GM12878 (cell line): ENCODE results near the gene PDGFA. TPM values are rescaled to one million over a fixed set of nuclear protein-coding genes. Genes with fewer than 3 reads are reported as not detected.

Source experiments
- ATAC-seq: fragments of 200-7000 bp; cut with Tn5 transposase; 3 replicates; pipeline ENCODE4 v1.9.1; 2020; ENCODE audit warnings: mild to moderate bottlenecking, moderate library complexity
- BruUV-seq: library from RNA; stranded (reverse); fragments of 400-500 nt; replicated peaks from 2 replicates; lab custom pipeline; 2021; lab: Mats Ljungman, UMichigan
- CTCF ChIA-PET: fragments of 300-600 bp; sonication (Branson Sonifier 250); formaldehyde crosslinking; extraction: SDS; loops from one replicate; lab custom pipeline; 2021; ENCODE audit warnings: inconsistent platforms; lab: Yijun Ruan, JAX
- POLR2A ChIA-PET: fragments of 350-600 bp; formaldehyde crosslinking; extraction: SDS; loops from one replicate; lab custom pipeline; 2021; ENCODE audit warnings: inconsistent platforms; lab: Charles Lee
- RAD21 ChIA-PET: fragments of 300-600 bp; sonication (Branson Sonifier 250); formaldehyde crosslinking; loops from one replicate; lab custom pipeline; 2023; ENCODE audit warnings: antibody characterized with exemption; ENCODE audit not compliant: unreplicated experiment; lab: Charles Lee
- SMC1A ChIA-PET: fragments of 300-600 bp; sonication (Branson Sonifier 250); formaldehyde crosslinking; loops from one replicate; lab custom pipeline; 2023; ENCODE audit not compliant: unreplicated experiment, uncharacterized antibody; lab: Charles Lee
- DNase-seq: peaks from one replicate; pipeline ENCODE4 v3.0.0-alpha.2; 2011; ENCODE audit warnings: low read depth, low spot score
- FAIRE-seq: peaks from 3 replicates; lab custom pipeline; 2011; peaks lifted over from hg19 to GRCh38; lab: Jason Lieb, UNC
- H2AFZ ChIP-seq: 2 replicates; pipeline ENCODE4 v1.6.0; 2011; ENCODE audit warnings: low read depth, low read length, control low read depth; ENCODE audit not compliant: control insufficient read depth
- H3K27ac ChIP-seq: 2 replicates; pipeline ENCODE4 v1.5.1; 2011; ENCODE audit warnings: control low read depth; ENCODE audit not compliant: control insufficient read depth, insufficient read depth
- H3K27me3 ChIP-seq, 2 experiments: replicated peaks in 1 of 2; 2 replicates each; pipeline versions ENCODE4 v1.6.0 to v1.6.1; 2011; ENCODE audit warnings: low read length in 1 of 2; ENCODE audit not compliant: control insufficient read depth in 2 of 2, insufficient read depth in 2 of 2
- H3K36me3 ChIP-seq, 2 experiments: 2 replicates each; pipeline ENCODE4 v1.5.1; 2011; ENCODE audit warnings: low read length in 1 of 2; ENCODE audit not compliant: control insufficient read depth in 2 of 2, insufficient read depth in 2 of 2
- H3K4me1 ChIP-seq: 2 replicates; pipeline ENCODE4 v1.6.1; 2011; ENCODE audit warnings: mild to moderate bottlenecking, low read length, moderate library complexity, mixed read lengths; ENCODE audit not compliant: control insufficient read depth, insufficient read depth
- H3K4me2 ChIP-seq: 2 replicates; pipeline ENCODE4 v1.6.0; 2011; ENCODE audit warnings: control low read depth; ENCODE audit not compliant: control insufficient read depth, insufficient read depth
- H3K4me3 ChIP-seq: fragments of 200-600 bp; sonication (generic); 2 replicates; pipeline ENCODE4 v1.5.1; 2016
- H3K79me2 ChIP-seq: 2 replicates; pipeline ENCODE4 v1.6.0; 2011; ENCODE audit warnings: low read length; ENCODE audit not compliant: control insufficient read depth, insufficient read depth
- H3K9ac ChIP-seq: 2 replicates; pipeline ENCODE4 v1.8.0; 2011; ENCODE audit warnings: low read length, control low read depth, mixed read lengths; ENCODE audit not compliant: control insufficient read depth, insufficient read depth
- H3K9me3 ChIP-seq: replicated peaks from 3 replicates; pipeline ENCODE4 v1.5.1; 2011; ENCODE audit warnings: mild to moderate bottlenecking, low read length; ENCODE audit not compliant: control insufficient read depth, insufficient read depth
- H4K20me1 ChIP-seq: 2 replicates; pipeline ENCODE4 v1.6.0; 2011; ENCODE audit not compliant: control insufficient read depth, insufficient read depth
- FOXK2 ChIP-seq: fragments of 450-650 bp; IDR thresholded peaks from 2 replicates; pipeline ENCODE4 v1.6.1; 2017; ENCODE audit warnings: mild to moderate bottlenecking, moderate library complexity
- IKZF2 ChIP-seq, 2 experiments: fragments of 450-650 bp; IDR thresholded peaks; 2 replicates each; pipeline ENCODE4 v1.6.1; 2017; ENCODE audit warnings: mild to moderate bottlenecking in 2 of 2, moderate library complexity in 2 of 2
- MEF2B ChIP-seq: fragments of 450-650 bp; IDR thresholded peaks from 2 replicates; pipeline ENCODE4 v1.6.1; 2018; ENCODE audit warnings: mild to moderate bottlenecking, moderate library complexity; ENCODE audit not compliant: partially characterized antibody, poor library complexity, severe bottlenecking
- MXI1 ChIP-seq: fragments of 150-350 bp; IDR thresholded peaks from 2 replicates; pipeline ENCODE4 v1.6.1; 2011; ENCODE audit warnings: low read depth, mild to moderate bottlenecking, inconsistent platforms, low read length, improper control_type of control experiment
- NR2C2 ChIP-seq: IDR thresholded peaks from 2 replicates; pipeline ENCODE4 v1.6.1; 2011; ENCODE audit warnings: borderline replicate concordance, low read depth; ENCODE audit not compliant: control insufficient read depth, insufficient read length
- POU2F2 ChIP-seq: IDR thresholded peaks from 3 replicates; pipeline ENCODE4 v1.6.1; 2011; ENCODE audit warnings: low read depth, mild to moderate bottlenecking, low read length, borderline replicate concordance
- SMARCA5 ChIP-seq: fragments of 450-650 bp; IDR thresholded peaks from 2 replicates; pipeline ENCODE4 v1.6.1; 2017; ENCODE audit warnings: mild to moderate bottlenecking
- TBL1XR1 ChIP-seq: IDR thresholded peaks from 2 replicates; pipeline ENCODE4 v1.6.1; 2012; ENCODE audit warnings: low read depth, low read length, improper control_type of control experiment
- ZNF24 ChIP-seq: fragments of 450-650 bp; IDR thresholded peaks from 2 replicates; pipeline ENCODE4 v1.6.1; 2017; ENCODE audit warnings: antibody characterized with exemption, mild to moderate bottlenecking
- WGBS: methylation state at CpG from one replicate; pipeline ENCODE4 v1.1.6; 2016; ENCODE audit warnings: low lambda C conversion rate; ENCODE audit not compliant: insufficient replicate concordance, insufficient coverage; ENCODE audit errors: missing lambda C conversion rate; 5-methylcytosine and 5-hydroxymethylcytosine counted together
- in situ Hi-C: fragments of 300-500 bp; cut with MboI; formaldehyde crosslinking; loops from 9 replicates; pipeline ENCODE4 v1.14.3; 2018; ENCODE audit warnings: mixed read lengths
- intact Hi-C: fragments of 100-400 bp; cut with micrococcal nuclease; formaldehyde crosslinking; loops from one replicate; pipeline ENCODE4 v1.14.2; 2022; ENCODE audit not compliant: unreplicated experiment
- polyA plus RNA-seq, 11 experiments: library from polyadenylated mRNA; depleted of rRNA in 4 of 11; unstranded in 6 of 11; stranded (reverse) in 5 of 11; fragments of >200 nt; fragmentation: Nextera tagmentation in 4 of 11; fragmentation: Illumina TruSeq in 1 of 11; extraction: Ambion mirVana in 4 of 11; extraction: Trizol in 1 of 11; gene quantifications; 1 replicate in 1 of 11; 2 replicates in 10 of 11; pipeline versions ENCODE4 v1.2.1 to v1.2.3, GENCODE V29; 2011 to 2016; ENCODE audit warnings: inconsistent platforms in 2 of 11, missing spikeins in 2 of 11, low read depth in 1 of 11
- total RNA-seq, 4 experiments: library from RNA; depleted of rRNA in 3 of 4; stranded (reverse); fragments of >200 nt in 3 of 4; fragmentation: Illumina TruSeq in 1 of 4; extraction: Trizol in 1 of 4; gene quantifications; 2 replicates each; pipeline versions ENCODE4 v1.2.1 to v1.2.3, GENCODE V29; 2013 to 2021
- TF ChIP-seq, protein P1 (sequence below): fragments of 450-650 bp; IDR thresholded peaks from 2 replicates; pipeline ENCODE4 v1.6.1; 2017; ENCODE audit warnings: low read depth, mild to moderate bottlenecking, moderate library complexity
- TF ChIP-seq, protein P2 (sequence below): IDR thresholded peaks from 2 replicates; pipeline ENCODE4 v1.6.1; 2011; ENCODE audit warnings: low read depth, low read length, improper control_type of control experiment, borderline replicate concordance
- TF ChIP-seq, protein P3 (sequence below): IDR thresholded peaks from 2 replicates; pipeline ENCODE4 v1.6.1; 2011; ENCODE audit warnings: borderline replicate concordance, low read depth, mild to moderate bottlenecking, moderate library complexity, low read length; ENCODE audit not compliant: insufficient read depth, poor library complexity, severe bottlenecking
- TF ChIP-seq, protein P4 (sequence below), 3 experiments: IDR thresholded peaks in 2 of 3; conservative IDR thresholded peaks in 1 of 3; 2 replicates each; pipeline ENCODE4 v1.5.1; 2011; ENCODE audit warnings: low read depth in 3 of 3, low read length in 3 of 3, mild to moderate bottlenecking in 3 of 3, control low read depth in 2 of 3, moderate library complexity in 2 of 3, inconsistent platforms in 1 of 3, mixed read lengths in 1 of 3; ENCODE audit not compliant: control insufficient read depth in 2 of 3, insufficient read depth in 1 of 3; ENCODE audit errors: extremely low read depth in 1 of 3

The PDGFA gene
- total and polyA plus RNA-seq, 10 of the 15 experiments (the other 5 are each of a cell fraction or from before 2014, with no cell fraction given): 2.5 to 10.0 (median 5.6) TPM

DNA sequence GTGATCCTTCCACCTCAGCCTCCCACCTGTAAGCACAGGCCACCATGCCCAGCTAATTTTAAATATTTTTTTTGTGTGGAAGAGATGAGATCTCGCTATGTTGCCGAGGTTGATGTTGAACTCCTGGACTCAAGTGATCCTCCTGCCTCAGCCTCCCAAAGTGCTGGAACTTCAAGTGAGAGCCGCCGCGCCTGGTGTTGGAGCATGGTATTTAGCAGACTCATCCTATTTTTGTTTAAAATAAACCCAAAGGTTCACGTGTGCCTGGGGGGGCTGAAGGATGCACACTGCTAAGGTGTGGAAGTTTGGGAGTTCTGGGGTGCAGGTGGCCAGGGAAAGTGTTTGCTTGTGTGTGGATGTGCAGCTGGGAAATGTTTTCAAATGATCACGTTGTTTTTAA, 18.1 kb downstream of the PDGFA start (continued):
- TF ChIP-seq TBL1XR1 (no peak), MXI1 (no peak), FOXK2 (no peak), NR2C2 (no peak)
- TF ChIP-seq, all 136 proteins: peak for 0

DNA sequence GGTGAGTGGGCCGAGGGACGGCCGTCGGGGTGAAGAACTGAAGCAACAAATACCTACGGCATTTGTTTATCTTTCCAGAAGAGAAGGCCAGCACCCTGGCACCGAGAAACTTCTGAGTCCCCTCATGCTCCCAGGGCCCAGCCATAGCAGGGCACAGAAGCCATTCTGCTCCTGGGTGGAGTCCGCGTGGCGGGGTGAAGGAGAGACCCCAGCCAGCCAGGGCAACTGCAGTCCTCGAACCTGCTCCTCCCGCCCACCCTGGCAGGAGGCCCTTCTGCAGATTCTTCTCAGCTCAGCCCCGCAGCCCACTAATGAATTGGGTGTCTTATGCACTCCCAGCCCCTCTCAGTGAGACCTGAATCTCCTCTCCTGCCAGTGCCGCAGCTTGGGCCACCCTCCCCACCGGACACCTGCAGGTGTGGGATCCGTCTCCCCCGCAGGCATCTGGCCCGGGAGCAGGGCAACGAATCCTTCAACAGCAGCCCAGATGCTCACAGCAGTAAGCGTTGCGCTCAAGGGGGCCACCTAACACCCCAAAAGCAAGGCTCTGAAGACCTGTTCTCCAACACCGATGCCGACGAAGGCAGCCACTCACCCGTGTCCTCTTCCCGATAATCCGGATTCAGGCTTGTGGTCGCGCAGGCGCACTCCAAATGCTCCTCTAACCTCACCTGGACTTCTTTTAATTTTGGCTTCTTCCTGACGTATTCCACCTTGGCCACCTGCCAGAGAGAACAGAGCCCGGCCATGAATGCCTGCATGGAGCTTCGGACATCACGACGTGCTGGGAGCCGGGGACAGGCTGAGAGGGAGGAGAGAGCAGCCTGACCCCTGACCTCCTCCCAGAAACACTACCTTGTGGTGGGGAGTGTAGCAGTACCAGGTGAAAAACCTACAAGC, 18.9 kb downstream of the PDGFA start:
- Histone ChIP-seq H4K20me1 (no peaks in the 10 kb centered on the region), H3K79me2 (no peaks in the 10 kb centered on the region), H2AFZ (no peak overlapping the region), H3K4me2 (no peak overlapping the region), H3K27ac (no peak overlapping the region), H3K4me3 (no peak overlapping the region), H3K9ac (no peak overlapping the region), H3K36me3 (peaks cover 0 to 6% of the 10 kb centered on the region in 2 experiments; a peak in 2 of 4 replicates), H3K9me3 (no peaks in the 10 kb centered on the region), H3K27me3 (no peaks in the 10 kb centered on the region), H3K4me1 (no peaks in the 10 kb centered on the region)
- CTCF ChIA-PET: no interaction called here
- no TSS peak for BruUV-seq
- POLR2A ChIA-PET: no interaction called here
- 94% methylated on average over 35 of the region's 35 CpGs for WGBS
- RAD21 ChIA-PET: no interaction called here
- FAIRE-seq: no peak
- DNase-seq: no peak
- no peak for ATAC-seq
- SMC1A ChIA-PET: no interaction called here
- in situ Hi-C loops: no loop called here
- intact Hi-C loops: no loop called here
- TF ChIP-seq, protein P1, sequence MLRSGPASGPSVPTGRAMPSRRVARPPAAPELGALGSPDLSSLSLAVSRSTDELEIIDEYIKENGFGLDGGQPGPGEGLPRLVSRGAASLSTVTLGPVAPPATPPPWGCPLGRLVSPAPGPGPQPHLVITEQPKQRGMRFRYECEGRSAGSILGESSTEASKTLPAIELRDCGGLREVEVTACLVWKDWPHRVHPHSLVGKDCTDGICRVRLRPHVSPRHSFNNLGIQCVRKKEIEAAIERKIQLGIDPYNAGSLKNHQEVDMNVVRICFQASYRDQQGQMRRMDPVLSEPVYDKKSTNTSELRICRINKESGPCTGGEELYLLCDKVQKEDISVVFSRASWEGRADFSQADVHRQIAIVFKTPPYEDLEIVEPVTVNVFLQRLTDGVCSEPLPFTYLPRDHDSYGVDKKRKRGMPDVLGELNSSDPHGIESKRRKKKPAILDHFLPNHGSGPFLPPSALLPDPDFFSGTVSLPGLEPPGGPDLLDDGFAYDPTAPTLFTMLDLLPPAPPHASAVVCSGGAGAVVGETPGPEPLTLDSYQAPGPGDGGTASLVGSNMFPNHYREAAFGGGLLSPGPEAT: no peak
- TF ChIP-seq, protein P2, sequence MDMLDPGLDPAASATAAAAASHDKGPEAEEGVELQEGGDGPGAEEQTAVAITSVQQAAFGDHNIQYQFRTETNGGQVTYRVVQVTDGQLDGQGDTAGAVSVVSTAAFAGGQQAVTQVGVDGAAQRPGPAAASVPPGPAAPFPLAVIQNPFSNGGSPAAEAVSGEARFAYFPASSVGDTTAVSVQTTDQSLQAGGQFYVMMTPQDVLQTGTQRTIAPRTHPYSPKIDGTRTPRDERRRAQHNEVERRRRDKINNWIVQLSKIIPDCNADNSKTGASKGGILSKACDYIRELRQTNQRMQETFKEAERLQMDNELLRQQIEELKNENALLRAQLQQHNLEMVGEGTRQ: no peak
- TF ChIP-seq IKZF2 (IDR thresholded peaks at IDR 0.05) (no peak), SMARCA5 (no peak), POU2F2 (no peak), MEF2B (no peak), ZNF24 (no peak)
- TF ChIP-seq, protein P3, sequence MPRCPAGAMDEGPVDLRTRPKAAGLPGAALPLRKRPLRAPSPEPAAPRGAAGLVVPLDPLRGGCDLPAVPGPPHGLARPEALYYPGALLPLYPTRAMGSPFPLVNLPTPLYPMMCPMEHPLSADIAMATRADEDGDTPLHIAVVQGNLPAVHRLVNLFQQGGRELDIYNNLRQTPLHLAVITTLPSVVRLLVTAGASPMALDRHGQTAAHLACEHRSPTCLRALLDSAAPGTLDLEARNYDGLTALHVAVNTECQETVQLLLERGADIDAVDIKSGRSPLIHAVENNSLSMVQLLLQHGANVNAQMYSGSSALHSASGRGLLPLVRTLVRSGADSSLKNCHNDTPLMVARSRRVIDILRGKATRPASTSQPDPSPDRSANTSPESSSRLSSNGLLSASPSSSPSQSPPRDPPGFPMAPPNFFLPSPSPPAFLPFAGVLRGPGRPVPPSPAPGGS: no peak
- TF ChIP-seq, protein P4, sequence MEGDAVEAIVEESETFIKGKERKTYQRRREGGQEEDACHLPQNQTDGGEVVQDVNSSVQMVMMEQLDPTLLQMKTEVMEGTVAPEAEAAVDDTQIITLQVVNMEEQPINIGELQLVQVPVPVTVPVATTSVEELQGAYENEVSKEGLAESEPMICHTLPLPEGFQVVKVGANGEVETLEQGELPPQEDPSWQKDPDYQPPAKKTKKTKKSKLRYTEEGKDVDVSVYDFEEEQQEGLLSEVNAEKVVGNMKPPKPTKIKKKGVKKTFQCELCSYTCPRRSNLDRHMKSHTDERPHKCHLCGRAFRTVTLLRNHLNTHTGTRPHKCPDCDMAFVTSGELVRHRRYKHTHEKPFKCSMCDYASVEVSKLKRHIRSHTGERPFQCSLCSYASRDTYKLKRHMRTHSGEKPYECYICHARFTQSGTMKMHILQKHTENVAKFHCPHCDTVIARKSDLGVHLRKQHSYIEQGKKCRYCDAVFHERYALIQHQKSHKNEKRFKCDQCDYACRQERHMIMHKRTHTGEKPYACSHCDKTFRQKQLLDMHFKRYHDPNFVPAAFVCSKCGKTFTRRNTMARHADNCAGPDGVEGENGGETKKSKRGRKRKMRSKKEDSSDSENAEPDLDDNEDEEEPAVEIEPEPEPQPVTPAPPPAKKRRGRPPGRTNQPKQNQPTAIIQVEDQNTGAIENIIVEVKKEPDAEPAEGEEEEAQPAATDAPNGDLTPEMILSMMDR (IDR thresholded peaks at IDR 0.05 in 2 of 3, conservative IDR thresholded peaks at IDR 0.05 in 1 of 3; ENCODE audit: control insufficient read depth in 2 of 3, extremely low read depth in 1 of 3, insufficient read depth in 1 of 3, low read depth in 3 of 3, low read length in 3 of 3): no peak
